HepG2 (cell line): Measurements from ENCODE around the gene TMEM141. TPM values are rescaled to one million over a fixed set of nuclear protein-coding genes. Genes with fewer than 3 reads are reported as not detected.

Experiments used
- ARID2 ChIP-seq: sonication (generic); formaldehyde crosslinking; IDR thresholded peaks from 2 replicates; pipeline ENCODE4 v1.8.1; 2022; ENCODE audit warnings: mild to moderate bottlenecking, missing genetic modification reagents, borderline replicate concordance
- GABPB1 ChIP-seq: IDR thresholded peaks from 2 replicates; pipeline ENCODE4 v1.6.1; 2016; ENCODE audit warnings: mild to moderate bottlenecking, missing genetic modification reagents, moderate library complexity, missing compliant biosample characterization
- JARID2 ChIP-seq: sonication (generic); formaldehyde crosslinking; IDR thresholded peaks from 2 replicates; pipeline ENCODE4 v1.8.1; 2023; ENCODE audit warnings: missing genetic modification reagents, inconsistent platforms; ENCODE audit not compliant: insufficient replicate concordance
- KDM4B ChIP-seq: sonication (generic); formaldehyde crosslinking; IDR thresholded peaks from 2 replicates; pipeline ENCODE4 v1.4.0; 2020; ENCODE audit warnings: missing genetic modification reagents
- MTF1 ChIP-seq: sonication (generic); formaldehyde crosslinking; IDR thresholded peaks from 2 replicates; pipeline ENCODE4 v1.5.0; 2020; ENCODE audit warnings: missing genetic modification reagents
- NPAS2 ChIP-seq: sonication (generic); formaldehyde crosslinking; IDR thresholded peaks from 2 replicates; pipeline ENCODE4 v1.8.0; 2022; ENCODE audit warnings: mild to moderate bottlenecking, missing genetic modification reagents, borderline replicate concordance
- SIN3A ChIP-seq: IDR thresholded peaks from 2 replicates; pipeline ENCODE4 v1.6.1; 2011; ENCODE audit warnings: low read depth, mild to moderate bottlenecking, control low read depth, low read length, borderline replicate concordance
- SP1 ChIP-seq, 2 experiments: fragments of 450-650 bp in 1 of 2; sonication (generic) in 1 of 2; formaldehyde crosslinking in 1 of 2; IDR thresholded peaks; 2 replicates each; pipeline versions ENCODE4 v1.4.0 to v1.6.1; 2016 to 2020; ENCODE audit warnings: missing genetic modification reagents in 1 of 2
- ZNF496 ChIP-seq: sonication (generic); formaldehyde crosslinking; IDR thresholded peaks from 2 replicates; pipeline ENCODE4 v1.8.1; 2023; ENCODE audit warnings: mild to moderate bottlenecking, moderate library complexity, missing genetic modification reagents; ENCODE audit not compliant: insufficient replicate concordance
- ZNF543 ChIP-seq: sonication (generic); formaldehyde crosslinking; IDR thresholded peaks from 2 replicates; pipeline ENCODE4 v1.4.0; 2020; ENCODE audit warnings: mild to moderate bottlenecking, missing genetic modification reagents
- ZNF598 ChIP-seq: sonication (generic); formaldehyde crosslinking; IDR thresholded peaks from 2 replicates; pipeline ENCODE4 v1.5.1; 2020; ENCODE audit warnings: mild to moderate bottlenecking, missing genetic modification reagents, borderline replicate concordance
- ZNF773 ChIP-seq: sonication (generic); formaldehyde crosslinking; IDR thresholded peaks from 2 replicates; pipeline ENCODE4 v1.4.0; 2020; ENCODE audit warnings: missing genetic modification reagents, borderline replicate concordance
- polyA plus RNA-seq, 8 experiments: library from polyadenylated mRNA; depleted of rRNA in 3 of 8; stranded (reverse) in 7 of 8; unstranded in 1 of 8; fragments of >200 nt; fragmentation: Illumina TruSeq in 4 of 8; extraction: Trizol in 4 of 8; gene quantifications; 2 replicates each; pipeline versions ENCODE4 v1.2.1 to v1.2.3, GENCODE V29; 2011 to 2016; ENCODE audit warnings: low read depth in 4 of 8, missing spikeins in 1 of 8, mixed read lengths in 1 of 8; ENCODE audit not compliant: insufficient read depth in 1 of 8
- total RNA-seq, 5 experiments: library from RNA; depleted of rRNA; stranded (reverse); fragments of >200 nt; fragmentation: Illumina TruSeq; extraction: Trizol; gene quantifications; 2 replicates each; pipeline ENCODE4 v1.2.3, GENCODE V29; 2016; ENCODE audit warnings: low read depth in 1 of 5
- TF ChIP-seq, protein P1 (sequence below): sonication (generic); formaldehyde crosslinking; IDR thresholded peaks from 2 replicates; pipeline ENCODE4 v1.4.0; 2020; ENCODE audit warnings: missing genetic modification reagents, borderline replicate concordance
- TF ChIP-seq, protein P2 (sequence below): IDR thresholded peaks from 2 replicates; pipeline ENCODE4 v1.4.0; 2020; ENCODE audit warnings: mild to moderate bottlenecking, missing genetic modification reagents
- TF ChIP-seq, protein P3 (sequence below): sonication (generic); formaldehyde crosslinking; IDR thresholded peaks from 2 replicates; pipeline ENCODE4 v1.4.0; 2020; ENCODE audit warnings: missing genetic modification reagents

Gene TMEM141
- total and polyA plus RNA-seq, 2 of the 13 experiments (the other 11 are each of a cell fraction or from before 2014, with no cell fraction given), result 81.0 to 202 TPM

DNA sequence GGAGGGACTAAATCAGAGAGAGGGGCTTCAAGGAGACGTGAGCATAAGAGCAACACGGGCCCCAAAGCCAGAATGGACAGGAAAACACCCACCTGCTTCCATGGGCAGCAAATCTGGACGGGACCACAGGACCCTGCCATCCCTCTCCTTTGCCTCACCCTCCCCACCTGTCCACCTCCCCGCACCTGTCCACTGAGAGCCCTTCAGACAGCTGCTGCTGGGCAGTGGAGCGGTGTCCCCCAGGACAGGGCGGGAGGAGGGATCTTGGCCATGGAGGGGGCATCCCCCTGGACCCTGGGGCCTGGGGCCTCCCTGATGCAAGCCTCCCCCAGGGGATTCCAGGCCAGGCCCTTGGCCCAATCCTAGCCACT lies 7.5 kb downstream of the TMEM141 start (continued):
- TF ChIP-seq, protein P1, sequence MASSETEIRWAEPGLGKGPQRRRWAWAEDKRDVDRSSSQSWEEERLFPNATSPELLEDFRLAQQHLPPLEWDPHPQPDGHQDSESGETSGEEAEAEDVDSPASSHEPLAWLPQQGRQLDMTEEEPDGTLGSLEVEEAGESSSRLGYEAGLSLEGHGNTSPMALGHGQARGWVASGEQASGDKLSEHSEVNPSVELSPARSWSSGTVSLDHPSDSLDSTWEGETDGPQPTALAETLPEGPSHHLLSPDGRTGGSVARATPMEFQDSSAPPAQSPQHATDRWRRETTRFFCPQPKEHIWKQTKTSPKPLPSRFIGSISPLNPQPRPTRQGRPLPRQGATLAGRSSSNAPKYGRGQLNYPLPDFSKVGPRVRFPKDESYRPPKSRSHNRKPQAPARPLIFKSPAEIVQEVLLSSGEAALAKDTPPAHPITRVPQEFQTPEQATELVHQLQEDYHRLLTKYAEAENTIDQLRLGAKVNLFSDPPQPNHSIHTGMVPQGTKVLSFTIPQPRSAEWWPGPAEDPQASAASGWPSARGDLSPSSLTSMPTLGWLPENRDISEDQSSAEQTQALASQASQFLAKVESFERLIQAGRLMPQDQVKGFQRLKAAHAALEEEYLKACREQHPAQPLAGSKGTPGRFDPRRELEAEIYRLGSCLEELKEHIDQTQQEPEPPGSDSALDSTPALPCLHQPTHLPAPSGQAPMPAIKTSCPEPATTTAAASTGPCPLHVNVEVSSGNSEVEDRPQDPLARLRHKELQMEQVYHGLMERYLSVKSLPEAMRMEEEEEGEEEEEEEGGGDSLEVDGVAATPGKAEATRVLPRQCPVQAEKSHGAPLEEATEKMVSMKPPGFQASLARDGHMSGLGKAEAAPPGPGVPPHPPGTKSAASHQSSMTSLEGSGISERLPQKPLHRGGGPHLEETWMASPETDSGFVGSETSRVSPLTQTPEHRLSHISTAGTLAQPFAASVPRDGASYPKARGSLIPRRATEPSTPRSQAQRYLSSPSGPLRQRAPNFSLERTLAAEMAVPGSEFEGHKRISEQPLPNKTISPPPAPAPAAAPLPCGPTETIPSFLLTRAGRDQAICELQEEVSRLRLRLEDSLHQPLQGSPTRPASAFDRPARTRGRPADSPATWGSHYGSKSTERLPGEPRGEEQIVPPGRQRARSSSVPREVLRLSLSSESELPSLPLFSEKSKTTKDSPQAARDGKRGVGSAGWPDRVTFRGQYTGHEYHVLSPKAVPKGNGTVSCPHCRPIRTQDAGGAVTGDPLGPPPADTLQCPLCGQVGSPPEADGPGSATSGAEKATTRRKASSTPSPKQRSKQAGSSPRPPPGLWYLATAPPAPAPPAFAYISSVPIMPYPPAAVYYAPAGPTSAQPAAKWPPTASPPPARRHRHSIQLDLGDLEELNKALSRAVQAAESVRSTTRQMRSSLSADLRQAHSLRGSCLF (CRISPR knock-in tag), result no peak
- TF ChIP-seq SP1 (IDR thresholded peaks at IDR 0.05), result no peak
- TF ChIP-seq SP1 (CRISPR knock-in tag; IDR thresholded peaks at IDR 0.05), result no peak
- no peak for TF ChIP-seq NPAS2
- TF ChIP-seq MTF1 (CRISPR knock-in tag), result no peak
- no peak for TF ChIP-seq ZNF496
- TF ChIP-seq KDM4B (CRISPR knock-in tag), result no peak
- TF ChIP-seq, protein P2, sequence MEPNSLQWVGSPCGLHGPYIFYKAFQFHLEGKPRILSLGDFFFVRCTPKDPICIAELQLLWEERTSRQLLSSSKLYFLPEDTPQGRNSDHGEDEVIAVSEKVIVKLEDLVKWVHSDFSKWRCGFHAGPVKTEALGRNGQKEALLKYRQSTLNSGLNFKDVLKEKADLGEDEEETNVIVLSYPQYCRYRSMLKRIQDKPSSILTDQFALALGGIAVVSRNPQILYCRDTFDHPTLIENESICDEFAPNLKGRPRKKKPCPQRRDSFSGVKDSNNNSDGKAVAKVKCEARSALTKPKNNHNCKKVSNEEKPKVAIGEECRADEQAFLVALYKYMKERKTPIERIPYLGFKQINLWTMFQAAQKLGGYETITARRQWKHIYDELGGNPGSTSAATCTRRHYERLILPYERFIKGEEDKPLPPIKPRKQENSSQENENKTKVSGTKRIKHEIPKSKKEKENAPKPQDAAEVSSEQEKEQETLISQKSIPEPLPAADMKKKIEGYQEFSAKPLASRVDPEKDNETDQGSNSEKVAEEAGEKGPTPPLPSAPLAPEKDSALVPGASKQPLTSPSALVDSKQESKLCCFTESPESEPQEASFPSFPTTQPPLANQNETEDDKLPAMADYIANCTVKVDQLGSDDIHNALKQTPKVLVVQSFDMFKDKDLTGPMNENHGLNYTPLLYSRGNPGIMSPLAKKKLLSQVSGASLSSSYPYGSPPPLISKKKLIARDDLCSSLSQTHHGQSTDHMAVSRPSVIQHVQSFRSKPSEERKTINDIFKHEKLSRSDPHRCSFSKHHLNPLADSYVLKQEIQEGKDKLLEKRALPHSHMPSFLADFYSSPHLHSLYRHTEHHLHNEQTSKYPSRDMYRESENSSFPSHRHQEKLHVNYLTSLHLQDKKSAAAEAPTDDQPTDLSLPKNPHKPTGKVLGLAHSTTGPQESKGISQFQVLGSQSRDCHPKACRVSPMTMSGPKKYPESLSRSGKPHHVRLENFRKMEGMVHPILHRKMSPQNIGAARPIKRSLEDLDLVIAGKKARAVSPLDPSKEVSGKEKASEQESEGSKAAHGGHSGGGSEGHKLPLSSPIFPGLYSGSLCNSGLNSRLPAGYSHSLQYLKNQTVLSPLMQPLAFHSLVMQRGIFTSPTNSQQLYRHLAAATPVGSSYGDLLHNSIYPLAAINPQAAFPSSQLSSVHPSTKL, result no peak
- no peak for TF ChIP-seq ARID2
- no peak for TF ChIP-seq ZNF773 (CRISPR knock-in tag)
- TF ChIP-seq JARID2 (CRISPR knock-in tag), result no peak
- no peak for TF ChIP-seq GABPB1 (CRISPR knock-in tag)
- TF ChIP-seq, protein P3, sequence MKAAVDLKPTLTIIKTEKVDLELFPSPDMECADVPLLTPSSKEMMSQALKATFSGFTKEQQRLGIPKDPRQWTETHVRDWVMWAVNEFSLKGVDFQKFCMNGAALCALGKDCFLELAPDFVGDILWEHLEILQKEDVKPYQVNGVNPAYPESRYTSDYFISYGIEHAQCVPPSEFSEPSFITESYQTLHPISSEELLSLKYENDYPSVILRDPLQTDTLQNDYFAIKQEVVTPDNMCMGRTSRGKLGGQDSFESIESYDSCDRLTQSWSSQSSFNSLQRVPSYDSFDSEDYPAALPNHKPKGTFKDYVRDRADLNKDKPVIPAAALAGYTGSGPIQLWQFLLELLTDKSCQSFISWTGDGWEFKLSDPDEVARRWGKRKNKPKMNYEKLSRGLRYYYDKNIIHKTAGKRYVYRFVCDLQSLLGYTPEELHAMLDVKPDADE (CRISPR knock-in tag), result no peak
- TF ChIP-seq ZNF543 (CRISPR knock-in tag), result no peak
- TF ChIP-seq SIN3A, result peak; percentile 29; the same call in 1 of the 2 replicates
- no peak for TF ChIP-seq ZNF598
